GM18520 (cell line): ENCODE data around the gene NOX3.

Source experiments
- ATAC-seq: cut with Tn5 transposase; IDR thresholded peaks from one replicate; pipeline ENCODE4 v1.9.1; 2021; ENCODE audit not compliant: unreplicated experiment

NOX3 gene

GRCh38 chr6:155436981-155437749, 18.5 kb downstream of the NOX3 start:
- no peak for ATAC-seq

- ATAC-seq = no peak
Measured at GRCh38 chr6:155434829-155435423, 20.7 kb downstream of the NOX3 start.

- no peak for ATAC-seq
Measured at GRCh38 chr6:155434096-155434495, 21.5 kb downstream of the NOX3 start.

- no peak for ATAC-seq
Measured at GRCh38 chr6:155432293-155432692, 23.3 kb downstream of the NOX3 start.

GRCh38 chr6:155429321-155429893, 26.2 kb downstream of the NOX3 start:
- ATAC-seq = no peak

- ATAC-seq = no peak
Measured at GRCh38 chr6:155426408-155426945, 29.2 kb downstream of the NOX3 start.

- no peak for ATAC-seq
Measured at GRCh38 chr6:155424181-155424580, 31.5 kb downstream of the NOX3 start.

- ATAC-seq = no peak
Measured at GRCh38 chr6:155422635-155423034, 33.0 kb downstream of the NOX3 start.

- ATAC-seq = no peak
Measured at GRCh38 chr6:155420492-155420891, 35.1 kb downstream of the NOX3 start.

GRCh38 chr6:155419161-155419560, 36.5 kb downstream of the NOX3 start:
- ATAC-seq = no peak

- ATAC-seq = no peak
Measured at GRCh38 chr6:155418017-155418761, 37.5 kb downstream of the NOX3 start.

- ATAC-seq = no peak
Measured at GRCh38 chr6:155417454-155417853, 38.2 kb downstream of the NOX3 start.

GRCh38 chr6:155415953-155416352, 39.7 kb downstream of the NOX3 start:
- ATAC-seq = no peak

- no peak for ATAC-seq
Measured at GRCh38 chr6:155414049-155414448, 41.6 kb downstream of the NOX3 start.

GRCh38 chr6:155412335-155412734, 43.3 kb downstream of the NOX3 start:
- ATAC-seq = no peak

GRCh38 chr6:155411154-155412052, 44.2 kb downstream of the NOX3 start:
- no peak for ATAC-seq

- no peak for ATAC-seq
Measured at GRCh38 chr6:155409391-155409790, 46.2 kb downstream of the NOX3 start.

GRCh38 chr6:155408981-155409380, 46.7 kb downstream of the NOX3 start:
- ATAC-seq = no peak

- ATAC-seq = no peak
Measured at GRCh38 chr6:155408231-155408630, 47.4 kb downstream of the NOX3 start.

- no peak for ATAC-seq
Measured at GRCh38 chr6:155406801-155407200, 48.8 kb downstream of the NOX3 start.
